B cell (primary cell): ENCODE measurements around the gene HEPN1. TPM values are rescaled to one million over a fixed set of nuclear protein-coding genes. Genes with fewer than 3 reads are reported as not detected.

Experiments used
- ATAC-seq: fragments of 200-7000 bp; cut with Tn5 transposase; one replicate; pipeline ENCODE4 v1.10.0; 2021; ENCODE audit warnings: low read depth, mild to moderate bottlenecking, moderate number of reproducible peaks, moderate library complexity
- CTCF ChIA-PET: fragments of 350-600 bp; sonication (Branson Sonifier 250); formaldehyde crosslinking; loops from one replicate; lab custom pipeline; 2021; ENCODE audit warnings: antibody characterized with exemption, inconsistent platforms; lab: Charles Lee
- POLR2A ChIA-PET: fragments of 350-600 bp; sonication (Branson Sonifier 250); formaldehyde crosslinking; loops from one replicate; lab custom pipeline; 2021; ENCODE audit warnings: antibody characterized with exemption; lab: Charles Lee
- DNase-seq: peaks from one replicate; pipeline ENCODE4 v3.0.0; 2013
- H2AFZ ChIP-seq: 2 replicates; pipeline ENCODE4 v1.6.1; 2012; ENCODE audit warnings: mild to moderate bottlenecking, low read depth, low read length; ENCODE audit not compliant: insufficient read depth, poor library complexity, severe bottlenecking
- H3K27ac ChIP-seq, 2 donors: 1 replicate in 1 of 2; 2 replicates in 1 of 2; pipeline ENCODE4 v1.5.1; 2012 to 2013; ENCODE audit warnings: low read length in 2 of 2, mild to moderate bottlenecking in 2 of 2, moderate library complexity in 1 of 2
- H3K27me3 ChIP-seq, 4 experiments: fragments of 200-600 bp in 1 of 4; sonication (generic) in 1 of 4; replicated peaks in 1 of 4; 1 replicate in 2 of 4; 2 replicates in 2 of 4; pipeline versions ENCODE4 v1.6.1 to v1.7.0; 2013 to 2016; ENCODE audit warnings: low read length in 3 of 4, mild to moderate bottlenecking in 2 of 4, mixed read lengths in 1 of 4, moderate library complexity in 1 of 4; ENCODE audit not compliant: insufficient read depth in 4 of 4, control insufficient read depth in 3 of 4; ENCODE audit errors: control extremely low read depth in 1 of 4
- H3K36me3 ChIP-seq, 2 experiments: replicated peaks in 1 of 2; 1 replicate in 1 of 2; 2 replicates in 1 of 2; pipeline versions ENCODE4 v1.6.1 to v1.7.1; 2013; ENCODE audit warnings: low read length in 1 of 2; ENCODE audit not compliant: insufficient read depth in 2 of 2, control insufficient read depth in 1 of 2; ENCODE audit errors: control extremely low read depth in 1 of 2, extremely low read depth in 1 of 2
- H3K4me1 ChIP-seq, 2 donors: fragments of 200-600 bp in 1 of 2; sonication (generic) in 1 of 2; 1 replicate in 1 of 2; 2 replicates in 1 of 2; pipeline versions ENCODE4 v1.5.1 to v1.6.1; 2013 to 2017; ENCODE audit warnings: low read length in 2 of 2; ENCODE audit not compliant: control insufficient read depth in 2 of 2, insufficient read depth in 2 of 2
- H3K4me2 ChIP-seq: replicated peaks from 2 replicates; pipeline ENCODE3; 2012; ENCODE audit warnings: mild to moderate bottlenecking, low read depth, low read length; ENCODE audit not compliant: poor library complexity, severe bottlenecking
- H3K4me3 ChIP-seq, 5 experiments: fragments of 200-600 bp in 1 of 5; sonication (generic) in 1 of 5; 1 replicate in 3 of 5; 2 replicates in 2 of 5; pipeline versions ENCODE4 v1.5.1 to v1.7.0; 2011 to 2016; ENCODE audit warnings: low read length in 4 of 5, mild to moderate bottlenecking in 4 of 5, low read depth in 2 of 5, control low read depth in 1 of 5, moderate library complexity in 1 of 5; ENCODE audit not compliant: insufficient read depth in 1 of 5; ENCODE audit errors: control extremely low read depth in 1 of 5, extremely low read depth in 1 of 5
- H3K79me2 ChIP-seq: fragments of 200-600 bp; sonication (generic); one replicate; pipeline ENCODE4 v1.6.0; 2016; ENCODE audit warnings: low read length; ENCODE audit not compliant: control insufficient read depth, insufficient read depth
- H3K9ac ChIP-seq: fragments of 200-600 bp; sonication (generic); 2 replicates; pipeline ENCODE4 v1.6.1; 2017; ENCODE audit warnings: mild to moderate bottlenecking, low read length, moderate library complexity
- H3K9me3 ChIP-seq, 3 donors: one replicate each; pipeline versions ENCODE4 v1.6.1 to v1.7.1; 2013; ENCODE audit warnings: low read length in 2 of 3; ENCODE audit not compliant: control insufficient read depth in 2 of 3, insufficient read depth in 1 of 3; ENCODE audit errors: control extremely low read depth in 1 of 3
- H4K20me1 ChIP-seq: 2 replicates; pipeline ENCODE4 v1.6.0; 2012; ENCODE audit warnings: mild to moderate bottlenecking, low read length; ENCODE audit not compliant: insufficient read depth, control insufficient read depth, poor library complexity, severe bottlenecking
- H3K27ac Mint-ChIP-seq: one replicate; pipeline ENCODE4 v1.8.0; 2021; ENCODE audit warnings: mixed read lengths
- H3K27me3 Mint-ChIP-seq: one replicate; pipeline ENCODE4 v1.8.0; 2021; ENCODE audit warnings: mixed read lengths
- H3K4me1 Mint-ChIP-seq: one replicate; pipeline ENCODE4 v1.8.0; 2021; ENCODE audit warnings: mixed read lengths
- H3K4me3 Mint-ChIP-seq: one replicate; pipeline ENCODE4 v1.8.0; 2021; ENCODE audit warnings: mixed read lengths
- H3K9me3 Mint-ChIP-seq: one replicate; pipeline ENCODE4 v1.8.0; 2022; ENCODE audit warnings: mixed read lengths; ENCODE audit not compliant: insufficient read depth
- EZH2 ChIP-seq: IDR thresholded peaks from 2 replicates; pipeline ENCODE4 v1.6.1; 2012; ENCODE audit warnings: borderline replicate concordance, low read depth, mild to moderate bottlenecking, moderate library complexity, low read length; ENCODE audit not compliant: insufficient read depth, poor library complexity, severe bottlenecking
- WGBS: methylation state at CpG from one replicate; pipeline ENCODE4 v1.1.5; 2013; ENCODE audit warnings: missing lambda C conversion rate; ENCODE audit not compliant: insufficient coverage; 5-methylcytosine and 5-hydroxymethylcytosine counted together
- intact Hi-C: fragments of 100-400 bp; cut with micrococcal nuclease; formaldehyde crosslinking; loops from one replicate; pipeline ENCODE4 v1.10.0; 2022
- polyA plus RNA-seq: library from polyadenylated mRNA; depleted of rRNA; stranded (reverse); fragments of >200 nt; gene quantifications from 2 replicates; pipeline ENCODE4 v1.2.3, GENCODE V29; 2012
- total RNA-seq, 2 donors: library from RNA; stranded (reverse); fragments of 120-200 nt in 1 of 2; gene quantifications; 1 replicate in 1 of 2; 2 replicates in 1 of 2; pipeline versions ENCODE4 v1.2.3 to v1.2.4, GENCODE V29; 2013 to 2022
- TF ChIP-seq, protein P1 (sequence below): fragments of 200-600 bp; IDR thresholded peaks from one replicate; pipeline ENCODE4 v1.8.0; 2022; ENCODE audit warnings: antibody characterized with exemption, mild to moderate bottlenecking

The HEPN1 gene
- total and polyA plus RNA-seq, 2 donors (not counting 1 experiment from before 2014, with no cell fraction given) = not detected

DNA sequence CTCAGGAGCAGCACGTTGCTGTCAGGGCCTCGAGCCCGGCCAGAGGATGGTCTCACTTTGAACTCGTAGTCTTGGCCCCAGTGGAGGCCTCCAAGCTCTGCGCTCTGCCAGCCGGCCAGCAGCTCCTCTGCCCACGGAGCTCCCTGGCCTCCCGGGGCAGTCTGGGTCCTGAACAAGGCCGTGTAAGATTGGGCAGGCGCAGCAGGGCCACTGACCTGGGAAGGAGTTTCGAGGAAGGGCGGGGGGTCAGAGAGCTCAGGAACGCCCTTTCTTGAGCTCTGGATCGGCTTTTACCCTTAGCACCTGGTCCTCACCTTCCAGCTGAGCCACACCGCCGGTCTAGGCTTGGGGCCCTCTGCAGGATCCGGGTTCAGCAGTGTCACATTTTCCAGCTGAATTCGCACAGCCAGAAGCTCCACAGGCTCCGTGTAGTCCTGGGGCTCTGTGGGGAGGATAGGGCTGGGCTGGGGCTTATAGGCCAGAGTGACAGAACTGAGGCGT, 23.5 kb upstream of the HEPN1 start:
- Histone ChIP-seq H3K27ac (no peak overlapping the region), H3K27me3 (peaks cover 0 to 6% (median 1%) of the 10 kb centered on the region in 4 experiments), H3K36me3 (no peaks in the 10 kb centered on the region), H3K79me2 (no peaks in the 10 kb centered on the region), H3K4me1 (no peaks in the 10 kb centered on the region), H3K4me2 (no peak overlapping the region), H2AFZ (no peak overlapping the region), H4K20me1 (no peaks in the 10 kb centered on the region), H3K9me3 (no peaks in the 10 kb centered on the region), H3K4me3 (no peak overlapping the region), H3K9ac (no peak overlapping the region)
- H3K27ac Mint-ChIP-seq = no peak overlapping the region
- no peaks in the 10 kb centered on the region for H3K9me3 Mint-ChIP-seq
- intact Hi-C loops = no loop called here
- H3K4me3 Mint-ChIP-seq = no peak overlapping the region
- ATAC-seq (no peak), DNase-seq (no peak)
- H3K27me3 Mint-ChIP-seq = peaks cover 46% of the 10 kb centered on the region
- WGBS = 89% methylated on average over 19 of the region's 20 CpGs
- POLR2A ChIA-PET = no interaction called here
- CTCF ChIA-PET = no interaction called here
- H3K4me1 Mint-ChIP-seq = no peaks in the 10 kb centered on the region
- TF ChIP-seq EZH2 = no peak
- TF ChIP-seq, protein P1, sequence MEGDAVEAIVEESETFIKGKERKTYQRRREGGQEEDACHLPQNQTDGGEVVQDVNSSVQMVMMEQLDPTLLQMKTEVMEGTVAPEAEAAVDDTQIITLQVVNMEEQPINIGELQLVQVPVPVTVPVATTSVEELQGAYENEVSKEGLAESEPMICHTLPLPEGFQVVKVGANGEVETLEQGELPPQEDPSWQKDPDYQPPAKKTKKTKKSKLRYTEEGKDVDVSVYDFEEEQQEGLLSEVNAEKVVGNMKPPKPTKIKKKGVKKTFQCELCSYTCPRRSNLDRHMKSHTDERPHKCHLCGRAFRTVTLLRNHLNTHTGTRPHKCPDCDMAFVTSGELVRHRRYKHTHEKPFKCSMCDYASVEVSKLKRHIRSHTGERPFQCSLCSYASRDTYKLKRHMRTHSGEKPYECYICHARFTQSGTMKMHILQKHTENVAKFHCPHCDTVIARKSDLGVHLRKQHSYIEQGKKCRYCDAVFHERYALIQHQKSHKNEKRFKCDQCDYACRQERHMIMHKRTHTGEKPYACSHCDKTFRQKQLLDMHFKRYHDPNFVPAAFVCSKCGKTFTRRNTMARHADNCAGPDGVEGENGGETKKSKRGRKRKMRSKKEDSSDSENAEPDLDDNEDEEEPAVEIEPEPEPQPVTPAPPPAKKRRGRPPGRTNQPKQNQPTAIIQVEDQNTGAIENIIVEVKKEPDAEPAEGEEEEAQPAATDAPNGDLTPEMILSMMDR = no peak

- H3K27ac ChIP-seq = no peak overlapping the region
- no peaks in the 10 kb centered on the region for H3K4me1 Mint-ChIP-seq
- no peak overlapping the region for H3K27ac Mint-ChIP-seq
- no peak overlapping the region for H3K4me3 ChIP-seq
- H3K27me3 Mint-ChIP-seq = peaks cover 50% of the 10 kb centered on the region
- ChIA-PET CTCF (no interaction called here), POLR2A (no interaction called here)
- TF ChIP-seq, protein P1 = no peak
- no peak for TF ChIP-seq EZH2
- no peaks in the 10 kb centered on the region for H3K9me3 ChIP-seq
- H3K27me3 ChIP-seq = peaks cover 0 to 6% (median 1%) of the 10 kb centered on the region in 4 experiments
- DNase-seq (no peak), ATAC-seq (no peak)
- no peak overlapping the region for H3K9ac ChIP-seq
- intact Hi-C loops = no loop called here
- no peaks in the 10 kb centered on the region for H3K79me2 ChIP-seq
- no peak overlapping the region for H3K4me2 ChIP-seq
- H2AFZ ChIP-seq = no peak overlapping the region
- no peaks in the 10 kb centered on the region for H3K36me3 ChIP-seq
- no peak overlapping the region for H3K4me3 Mint-ChIP-seq
- H4K20me1 ChIP-seq = no peaks in the 10 kb centered on the region
- WGBS = 86% methylated on average over 10 of the region's 16 CpGs
- H3K9me3 Mint-ChIP-seq = no peaks in the 10 kb centered on the region
- no peaks in the 10 kb centered on the region for H3K4me1 ChIP-seq
Observed at GRCh38 chr11:124896071-124896750, 22.8 kb upstream of the HEPN1 start.
